ENCODE measurements around the gene VSX2.
A peak's percentile ranks its signal among the peaks of the same experiment; 100 is the strongest.

The VSX2 gene

DNA sequence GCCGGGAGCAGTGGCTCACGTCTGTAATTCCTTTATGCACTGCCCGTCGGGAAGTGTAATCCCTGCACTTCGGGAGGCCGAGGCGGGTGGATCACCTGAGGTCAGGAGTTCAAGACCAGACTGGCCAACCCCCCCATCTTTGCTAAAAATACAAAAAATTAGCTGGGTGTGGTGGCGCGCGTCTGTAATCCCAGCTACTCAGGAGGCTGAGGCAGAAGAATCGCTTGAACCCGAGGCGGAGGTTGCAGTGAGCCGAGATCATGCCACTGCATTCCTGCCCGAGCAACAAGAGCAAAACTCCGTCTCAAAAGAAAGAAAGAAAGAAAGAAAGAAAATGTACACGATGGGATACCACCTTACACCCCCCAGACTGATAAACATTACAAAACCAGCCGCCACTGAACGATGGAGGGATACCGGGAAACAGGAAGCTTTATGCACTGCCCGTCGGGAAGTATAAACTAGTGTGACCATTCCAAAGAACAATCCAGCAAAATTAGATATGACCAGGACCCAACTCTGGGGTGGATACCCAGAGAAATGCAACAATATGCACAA lies 62.4 kb downstream of the VSX2 start:
- FAIRE-seq, result no peak

DNA sequence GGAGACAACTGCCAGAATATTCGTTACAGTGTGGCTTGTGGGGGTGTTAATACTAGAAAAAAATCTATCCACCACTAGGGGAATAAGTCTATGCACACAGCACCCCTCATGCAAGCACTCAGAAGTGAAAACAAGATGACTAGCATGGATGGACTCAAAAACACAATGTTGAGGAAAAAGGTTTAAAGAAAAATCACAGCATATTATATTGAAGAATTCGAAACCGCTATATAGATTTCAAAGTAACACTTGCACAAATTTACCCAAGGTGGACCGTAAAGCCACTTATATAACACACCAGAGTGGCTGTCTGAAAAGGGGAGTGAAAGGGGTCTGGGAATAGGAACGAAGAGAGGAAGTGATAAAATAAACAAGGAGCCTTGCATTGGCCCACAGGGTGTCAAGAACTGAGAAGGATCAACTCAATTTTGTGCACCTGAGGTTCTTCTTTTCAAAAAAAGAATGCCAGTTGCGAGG lies 62.9 kb downstream of the VSX2 start:
- no peak for FAIRE-seq
- peak; percentile 68 for DNase-seq (ENCODE audit: low spot score)

More for the DNA sequence above, 62.4 kb downstream of the VSX2 start:
- no peak for DNase-seq (ENCODE audit: low spot score)

DNA sequence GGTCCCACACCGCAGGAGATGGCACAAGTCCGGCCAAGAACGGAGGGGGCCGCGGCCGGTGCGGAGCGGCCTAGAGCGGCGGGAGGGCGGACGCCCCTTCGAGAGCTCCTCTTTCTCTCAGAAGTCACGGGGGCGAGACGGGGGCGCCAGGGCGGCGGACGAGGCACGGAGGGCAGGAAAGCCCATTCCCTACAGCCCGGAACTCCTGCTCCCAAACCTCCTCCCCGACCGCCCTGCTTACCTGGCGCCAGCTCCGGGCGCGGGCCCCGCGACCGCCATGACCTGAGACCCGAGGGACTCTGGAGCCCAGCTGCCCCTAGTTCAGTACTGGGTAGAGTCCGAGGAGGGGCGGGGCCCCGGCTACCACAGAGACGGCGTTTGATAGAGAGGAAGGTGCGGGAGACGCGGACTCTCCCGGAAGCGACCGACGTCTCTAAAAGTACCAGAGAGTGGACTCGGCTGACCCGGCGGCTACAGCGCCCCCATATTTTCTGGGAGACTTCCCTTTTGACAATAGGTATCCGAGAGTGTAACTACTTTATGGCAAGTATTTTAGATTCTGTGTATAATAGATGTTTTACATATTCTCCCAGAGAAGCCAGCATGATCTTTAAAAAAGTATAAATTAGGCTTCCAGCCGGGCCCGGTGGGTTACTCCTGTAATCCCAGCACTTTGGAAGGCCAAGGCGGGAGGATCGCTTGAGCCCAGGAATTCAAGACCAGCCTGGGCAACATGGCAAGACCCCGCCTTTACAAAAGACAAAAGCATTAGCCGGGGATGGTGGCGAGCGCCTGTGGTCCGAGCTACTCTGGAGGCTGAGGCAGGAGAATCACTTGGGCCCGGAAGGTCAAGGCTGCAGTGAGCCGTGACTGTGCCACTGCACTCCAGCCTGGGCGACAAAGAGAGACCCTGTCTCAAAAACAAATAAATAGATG lies 63.7 kb downstream of the VSX2 start, which contains the start of gene ABCD4:
TSS of gene ABCD4 (minus strand) at position 301 of the 936 bp plus-strand sequence. CDS start at position 279, 22 bp downstream.
- DNase-seq (ENCODE audit: low spot score) (peak; percentile 96), FAIRE-seq (no peak)

DNA sequence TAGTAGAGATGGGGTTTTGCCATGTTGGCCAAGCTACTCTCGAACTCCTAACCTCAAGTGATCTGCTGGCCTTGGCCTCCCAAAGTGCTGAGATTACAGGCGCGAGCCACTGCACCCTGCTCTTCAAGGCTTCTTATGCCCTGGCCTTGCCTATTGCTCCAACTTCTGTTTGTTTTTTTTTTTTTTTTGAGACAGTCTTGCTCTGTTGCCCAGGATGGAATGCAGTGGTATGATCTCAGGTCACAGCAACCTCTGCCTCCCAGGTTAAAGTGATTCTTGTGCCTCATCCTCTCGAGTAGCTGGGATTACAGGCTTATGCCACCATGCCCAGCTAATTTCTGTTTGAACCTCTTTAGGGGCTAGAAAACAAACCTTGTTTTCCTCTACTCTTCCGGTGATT lies 69.4 kb downstream of the VSX2 start:
- FAIRE-seq, result no peak
- DNase-seq (ENCODE audit: low spot score), result no peak

DNA sequence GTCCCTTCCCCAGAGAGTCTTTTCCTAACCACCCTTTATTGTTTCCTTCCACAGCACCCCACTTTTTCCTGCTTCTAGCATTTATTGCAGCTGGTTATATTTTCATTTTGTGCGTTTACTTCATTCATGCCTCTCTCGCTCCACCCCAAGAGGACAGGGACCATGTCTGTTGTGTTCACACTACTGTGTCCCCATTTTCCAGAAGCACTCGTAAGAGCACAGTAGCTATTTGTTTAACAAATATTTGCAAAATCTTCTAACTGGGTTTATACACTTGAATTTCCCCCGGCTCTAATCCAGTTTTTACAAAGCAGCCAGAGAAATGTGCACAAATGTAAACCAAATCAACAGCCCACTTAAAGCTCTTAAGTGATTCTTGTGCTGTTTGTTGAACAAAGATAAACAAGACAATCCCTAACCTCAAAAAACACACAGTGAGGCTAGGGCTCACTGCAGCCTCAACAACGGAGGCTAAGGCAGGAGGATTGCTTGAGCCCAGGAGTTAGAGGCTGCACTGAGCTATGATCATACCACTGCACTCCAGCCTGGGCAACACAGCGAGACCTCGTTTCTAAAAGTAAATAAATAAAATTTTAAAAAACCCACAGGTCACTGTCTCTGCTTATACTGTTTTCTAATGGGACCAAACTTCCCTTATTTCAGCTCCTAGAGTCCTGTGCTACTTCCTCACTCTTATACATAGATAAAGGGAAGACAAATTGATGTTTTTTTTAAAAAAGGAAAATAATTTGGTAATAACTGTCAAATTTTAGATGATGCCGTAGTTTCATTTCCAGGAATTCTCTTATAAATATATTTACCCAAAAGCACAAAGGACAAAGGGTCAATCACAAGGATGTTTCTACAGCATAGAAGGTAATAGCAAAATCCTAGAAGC lies 70.1 kb downstream of the VSX2 start:
- no peak for FAIRE-seq

DNA sequence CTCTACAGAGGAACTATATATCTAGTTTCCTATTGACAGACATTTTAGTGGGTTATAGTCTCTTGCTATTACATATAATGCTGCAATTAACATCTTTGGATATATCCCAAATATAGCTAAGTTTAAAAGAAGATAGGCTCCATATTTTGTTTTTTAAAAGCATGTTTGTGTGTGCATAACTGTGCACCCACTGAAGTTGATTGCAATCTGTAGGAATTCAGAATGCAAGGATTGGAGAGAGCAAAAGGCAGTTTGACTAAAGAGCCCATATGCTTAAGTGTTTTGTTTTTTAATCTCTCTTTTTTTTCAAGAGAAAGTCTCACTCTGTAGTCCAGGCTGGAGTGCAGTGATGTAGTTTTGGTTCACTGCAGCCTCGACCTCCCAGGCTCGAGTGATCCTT lies 72.9 kb downstream of the VSX2 start:
- no peak for FAIRE-seq

More for the DNA sequence above, 70.1 kb downstream of the VSX2 start:
- no peak for DNase-seq (ENCODE audit: low spot score)

More for the DNA sequence above, 72.9 kb downstream of the VSX2 start:
- no peak for DNase-seq (ENCODE audit: low spot score)

All from urothelium cell line (cell line).